Iris pigment epithelial cell (primary cell): ENCODE data around the gene PPP2R2C.

Experiments used
- DNase-seq: peaks from one replicate; pipeline ENCODE4 v3.0.0-alpha.2; 2011; ENCODE audit warnings: low read depth

The PPP2R2C gene

GRCh38 chr4:6396696-6397236, 75.6 kb downstream of the PPP2R2C start:
- DNase-seq = no peak

GRCh38 chr4:6395466-6396228, 76.8 kb downstream of the PPP2R2C start:
- DNase-seq = no peak

DNA sequence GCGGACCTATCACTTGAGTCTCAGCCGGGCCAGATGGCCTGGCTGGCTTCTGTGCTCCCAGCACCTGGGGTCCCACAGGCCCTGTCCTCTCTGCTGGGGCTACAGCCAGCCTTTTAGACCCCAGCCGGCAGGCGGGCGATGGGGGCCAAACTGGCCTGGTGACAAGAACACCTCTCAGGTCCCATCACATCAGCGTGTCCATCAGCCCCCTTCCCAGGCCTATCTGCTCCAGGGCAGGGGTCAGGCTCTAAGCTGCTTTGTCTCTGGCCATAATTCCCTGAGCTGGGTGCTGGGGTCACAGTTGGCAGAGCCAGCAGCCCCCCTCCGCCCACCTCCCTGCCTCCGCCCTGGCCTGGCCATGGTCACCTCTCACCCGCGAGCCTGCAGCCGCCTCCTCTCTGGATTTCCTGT, 77.7 kb downstream of the PPP2R2C start:
- DNase-seq = no peak

- DNase-seq = no peak
Observed at GRCh38 chr4:6393544-6394475, 78.6 kb downstream of the PPP2R2C start.

DNA sequence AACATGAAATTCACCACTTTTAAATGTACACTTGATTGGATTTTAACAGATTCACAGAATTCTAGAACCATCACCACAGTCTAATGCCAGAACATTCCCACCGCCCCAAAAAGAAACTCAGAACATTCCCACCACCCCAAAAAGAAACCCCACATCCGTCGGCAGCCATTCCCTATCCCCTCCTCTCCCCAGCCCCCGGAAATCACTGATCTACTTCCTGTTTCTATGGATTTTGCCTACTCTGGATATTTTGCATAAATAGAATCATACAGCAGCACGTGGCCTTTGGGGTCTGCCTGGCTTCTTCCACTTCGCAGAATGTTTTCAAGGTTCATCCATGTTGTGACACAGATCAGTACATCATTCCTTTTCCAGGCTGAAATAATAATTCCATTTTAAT, 79.3 kb downstream of the PPP2R2C start:
- DNase-seq = no peak

DNA sequence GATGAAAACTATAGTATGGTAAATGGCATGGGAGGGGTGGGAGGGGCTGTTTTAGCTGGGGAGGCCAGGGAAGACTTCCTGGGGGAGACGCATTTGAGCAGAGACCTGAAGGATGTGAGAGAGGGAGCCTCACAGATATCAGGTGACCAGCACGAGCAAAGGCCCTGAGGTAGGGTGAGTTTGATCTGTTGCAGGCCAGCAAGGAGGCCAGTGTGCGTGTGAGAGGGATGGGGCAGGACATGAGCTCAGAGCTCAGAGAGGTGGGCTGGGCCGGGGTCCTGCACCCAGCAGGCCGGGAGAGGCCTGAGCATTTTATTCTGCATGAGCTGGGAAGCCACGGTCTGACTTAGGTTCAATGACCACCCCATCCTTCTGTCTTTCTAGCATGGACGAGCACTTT, 80.0 kb downstream of the PPP2R2C start:
- DNase-seq = no peak

DNA sequence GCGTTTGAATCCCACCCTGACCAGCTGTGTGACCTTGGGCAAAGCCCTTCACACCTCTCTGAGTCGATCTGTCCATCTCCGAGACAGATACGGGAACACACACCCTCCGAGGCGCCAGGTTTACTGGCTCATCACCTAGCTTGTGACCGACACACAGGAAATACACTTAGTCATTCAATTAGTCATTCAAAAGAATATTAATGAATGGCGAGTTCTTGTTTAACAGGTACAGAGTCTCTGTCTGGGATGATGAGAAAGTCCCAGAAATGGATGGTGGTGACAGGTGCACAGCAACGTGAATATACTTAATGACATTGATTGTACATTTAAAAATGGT, 80.6 kb downstream of the PPP2R2C start:
- DNase-seq = no peak

- DNase-seq = no peak
Observed at GRCh38 chr4:6391186-6391851, 81.1 kb downstream of the PPP2R2C start.

GRCh38 chr4:6390356-6390755, 82.1 kb downstream of the PPP2R2C start:
- no peak for DNase-seq

- no peak for DNase-seq
Observed at GRCh38 chr4:6389142-6389825, 83.1 kb downstream of the PPP2R2C start.

DNA sequence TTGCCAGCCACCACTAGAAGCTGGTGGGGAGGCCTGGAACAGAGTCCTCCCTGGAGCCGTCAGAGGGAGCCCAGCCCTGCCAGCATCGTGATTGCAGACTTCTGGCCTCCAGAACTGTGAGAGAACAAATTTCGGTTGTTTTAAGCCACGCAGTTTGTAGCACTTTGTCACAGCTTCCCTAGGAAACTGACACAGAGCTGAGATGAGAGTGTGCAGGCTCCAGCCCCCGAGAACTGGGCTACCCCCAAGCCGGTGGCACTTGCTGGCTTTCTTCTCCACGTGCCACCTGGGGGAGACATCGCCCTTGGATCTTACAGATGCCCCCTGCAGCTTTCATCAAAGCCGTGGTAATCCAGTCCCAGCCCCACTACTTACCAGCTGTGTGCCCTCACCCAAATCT, 83.7 kb downstream of the PPP2R2C start:
- no peak for DNase-seq

- DNase-seq = no peak
Observed at GRCh38 chr4:6387946-6388345, 84.5 kb downstream of the PPP2R2C start.

DNA sequence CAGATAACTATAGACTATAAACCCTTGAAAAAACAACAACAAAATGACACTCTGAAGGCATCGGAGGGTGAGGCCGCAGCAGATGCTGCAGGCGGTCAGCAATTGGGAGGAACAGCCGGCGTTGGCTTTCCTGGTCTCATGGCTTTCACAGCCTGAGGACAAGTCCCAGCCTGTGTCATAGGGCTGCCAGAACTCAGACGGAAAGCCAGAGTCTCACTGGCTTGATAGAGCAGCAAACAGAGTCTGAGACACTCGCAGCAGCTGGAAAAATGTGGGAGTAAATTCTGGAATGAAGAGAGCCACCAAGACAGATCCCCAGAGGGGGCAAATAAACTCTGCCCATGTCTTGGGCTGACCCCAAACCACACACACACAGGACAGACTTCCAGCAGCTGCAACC, 86.3 kb downstream of the PPP2R2C start:
- DNase-seq = no peak

DNA sequence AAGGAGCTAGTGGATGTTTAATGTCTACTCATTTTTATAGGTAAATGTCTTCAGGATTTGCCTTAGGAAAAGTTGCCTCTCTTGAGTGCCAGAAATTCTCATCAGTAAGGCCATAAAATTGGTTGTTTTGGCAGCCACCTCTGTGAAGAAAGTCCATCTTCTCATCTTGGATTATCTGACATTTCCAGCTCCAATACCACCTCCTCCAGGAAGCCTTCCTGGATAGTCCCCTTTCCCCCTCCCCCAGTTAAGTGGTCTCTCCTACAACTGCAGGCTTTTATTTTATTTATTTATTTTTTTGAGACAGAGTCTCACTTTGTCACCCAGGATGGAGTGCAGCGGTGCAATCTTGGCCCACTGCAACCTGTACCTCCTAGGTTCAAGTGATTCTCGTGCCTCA, 87.1 kb downstream of the PPP2R2C start:
- no peak for DNase-seq

- no peak for DNase-seq
Observed at GRCh38 chr4:6384541-6384940, 87.9 kb downstream of the PPP2R2C start.

GRCh38 chr4:6383929-6384328, 88.5 kb downstream of the PPP2R2C start:
- DNase-seq = no peak

- no peak for DNase-seq
Observed at GRCh38 chr4:6383009-6383404, 89.4 kb downstream of the PPP2R2C start.

DNA sequence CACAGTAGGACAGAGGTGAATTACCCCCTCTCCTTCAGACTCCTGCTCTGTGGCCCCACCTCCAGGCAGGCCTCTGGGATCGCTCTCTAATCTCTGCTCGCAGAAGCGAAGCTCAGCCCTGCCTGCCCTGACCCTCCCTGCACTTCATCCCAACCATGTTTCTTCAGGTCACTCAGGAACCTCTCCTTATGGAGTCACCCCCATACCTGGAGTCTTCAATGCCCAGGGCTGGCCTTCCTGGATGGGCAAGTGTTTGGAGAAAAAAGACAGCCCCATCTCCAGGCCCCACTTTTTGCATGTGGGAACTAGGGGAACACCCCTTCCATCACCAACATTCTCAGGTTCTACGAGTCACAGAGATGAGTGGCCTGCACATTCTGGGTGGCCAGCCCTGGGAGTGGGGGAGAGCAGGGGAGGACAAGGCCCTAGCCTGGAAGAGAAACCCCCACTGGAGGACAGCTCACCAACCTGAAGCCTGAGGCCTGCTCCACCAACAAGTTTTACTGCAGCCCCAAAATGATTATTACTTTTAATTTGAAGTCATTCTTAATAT, 90.8 kb downstream of the PPP2R2C start:
- no peak for DNase-seq

DNA sequence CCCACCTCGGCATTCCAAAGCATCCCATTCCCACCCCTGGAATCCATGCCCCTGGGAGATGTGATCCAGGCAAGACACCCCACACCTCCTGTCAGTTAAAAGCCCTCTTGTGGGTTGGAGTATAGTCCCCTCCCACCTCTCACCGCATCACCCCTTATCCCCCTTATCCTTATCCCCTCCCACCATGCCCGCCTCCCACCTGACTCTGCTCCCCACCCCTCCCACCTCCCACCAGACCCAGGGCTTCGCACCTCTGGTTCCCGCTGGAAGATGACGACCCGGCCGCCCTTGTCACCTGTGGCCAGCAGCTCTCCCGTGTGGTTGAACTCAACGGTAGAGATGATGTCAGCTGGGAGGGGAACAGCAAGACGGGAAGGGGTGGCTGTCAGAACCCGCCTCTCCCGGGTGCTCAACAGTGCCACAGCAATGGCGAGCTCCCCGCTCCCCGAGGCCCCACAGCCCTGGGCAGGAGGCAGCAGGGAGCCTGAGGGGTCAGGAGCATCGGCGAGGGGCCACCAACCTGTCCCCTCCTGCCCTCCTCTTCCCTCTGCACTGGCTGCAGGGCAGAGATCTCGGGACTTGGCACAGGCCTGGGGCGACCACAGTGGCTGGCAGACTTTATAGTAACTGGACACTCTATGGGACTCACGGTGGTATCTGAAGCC, 91.5 kb downstream of the PPP2R2C start:
- no peak for DNase-seq

GRCh38 chr4:6379767-6380745, 92.4 kb downstream of the PPP2R2C start:
- DNase-seq = no peak
